SKM-1 treated with dmso at 0.1 percent for 144 hours (cell line): ENCODE results near the gene FBLN1.
"Not testable (repeated sequence)": the region's sequence is repeated elsewhere in the genome, so short reads cannot be mapped to it uniquely, and the experiment has no call there.

Source experiments
- DNase-seq: peaks from one replicate; lab custom pipeline; 2025; ENCODE audit not compliant: unreplicated experiment; lab: John Stamatoyannopoulos, UW

The FBLN1 gene, protein sequence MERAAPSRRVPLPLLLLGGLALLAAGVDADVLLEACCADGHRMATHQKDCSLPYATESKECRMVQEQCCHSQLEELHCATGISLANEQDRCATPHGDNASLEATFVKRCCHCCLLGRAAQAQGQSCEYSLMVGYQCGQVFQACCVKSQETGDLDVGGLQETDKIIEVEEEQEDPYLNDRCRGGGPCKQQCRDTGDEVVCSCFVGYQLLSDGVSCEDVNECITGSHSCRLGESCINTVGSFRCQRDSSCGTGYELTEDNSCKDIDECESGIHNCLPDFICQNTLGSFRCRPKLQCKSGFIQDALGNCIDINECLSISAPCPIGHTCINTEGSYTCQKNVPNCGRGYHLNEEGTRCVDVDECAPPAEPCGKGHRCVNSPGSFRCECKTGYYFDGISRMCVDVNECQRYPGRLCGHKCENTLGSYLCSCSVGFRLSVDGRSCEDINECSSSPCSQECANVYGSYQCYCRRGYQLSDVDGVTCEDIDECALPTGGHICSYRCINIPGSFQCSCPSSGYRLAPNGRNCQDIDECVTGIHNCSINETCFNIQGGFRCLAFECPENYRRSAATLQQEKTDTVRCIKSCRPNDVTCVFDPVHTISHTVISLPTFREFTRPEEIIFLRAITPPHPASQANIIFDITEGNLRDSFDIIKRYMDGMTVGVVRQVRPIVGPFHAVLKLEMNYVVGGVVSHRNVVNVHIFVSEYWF

DNA sequence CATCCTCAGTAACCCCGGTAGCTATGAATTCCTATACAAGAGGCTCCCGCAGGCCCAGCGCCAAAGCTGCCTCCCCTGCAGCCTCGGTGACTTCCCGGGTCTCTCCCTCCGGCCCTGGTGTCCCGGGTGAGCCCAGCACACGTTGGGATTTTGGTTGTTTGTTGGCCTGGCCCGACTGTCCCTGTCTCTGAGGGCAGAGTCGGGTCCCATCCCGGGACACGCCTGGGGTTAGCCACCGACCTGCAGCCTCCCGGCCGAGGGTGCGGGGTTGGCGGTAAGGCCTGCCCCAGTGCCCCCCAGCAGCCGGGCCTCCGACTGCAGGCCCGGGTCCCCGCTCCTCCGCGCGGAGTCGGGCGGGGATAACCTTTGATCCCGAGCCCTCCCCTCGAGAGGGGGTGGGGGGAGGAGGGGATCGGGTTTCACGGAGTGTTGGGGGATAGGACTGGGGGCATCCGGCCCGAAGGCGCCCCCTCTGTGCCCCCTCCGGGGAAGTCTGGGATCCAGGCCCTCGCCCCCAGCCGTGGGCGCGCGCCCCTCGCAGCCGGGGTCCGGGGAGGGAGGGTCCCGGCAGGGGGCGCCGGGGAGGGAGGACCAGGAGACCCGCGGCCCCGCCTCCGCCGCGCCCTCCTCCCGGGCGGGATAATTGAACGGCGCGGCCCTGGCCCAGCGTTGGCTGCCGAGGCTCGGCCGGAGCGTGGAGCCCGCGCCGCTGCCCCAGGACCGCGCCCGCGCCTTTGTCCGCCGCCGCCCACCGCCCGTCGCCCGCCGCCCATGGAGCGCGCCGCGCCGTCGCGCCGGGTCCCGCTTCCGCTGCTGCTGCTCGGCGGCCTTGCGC, at the start of gene FBLN1:
FBLN1 (plus strand) TSS at position 669 of the 835 bp plus-strand sequence; CDS start at position 772, 103 bp downstream.
- DNase-seq: no peak

DNA sequence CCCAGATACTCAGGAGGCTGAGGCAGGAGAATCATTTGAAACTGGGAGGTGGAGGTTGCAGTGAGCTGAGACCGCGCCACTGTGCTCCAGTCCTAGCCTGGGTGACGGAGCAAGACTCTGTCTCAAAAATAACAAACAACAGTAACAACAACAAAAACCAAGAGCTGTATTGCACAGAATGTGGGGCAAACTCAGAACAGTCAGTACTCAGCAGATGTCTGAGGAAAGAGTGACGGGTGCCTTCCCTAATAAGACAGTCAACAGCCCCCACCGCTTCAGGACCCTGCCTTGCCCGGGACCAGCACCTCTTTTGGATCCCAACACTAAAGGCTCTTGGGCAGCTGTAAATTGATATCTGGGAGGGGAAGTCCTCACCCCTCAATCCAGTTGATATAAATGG, 48.9 kb upstream of the FBLN1 start:
- DNase-seq: no peak

DNA sequence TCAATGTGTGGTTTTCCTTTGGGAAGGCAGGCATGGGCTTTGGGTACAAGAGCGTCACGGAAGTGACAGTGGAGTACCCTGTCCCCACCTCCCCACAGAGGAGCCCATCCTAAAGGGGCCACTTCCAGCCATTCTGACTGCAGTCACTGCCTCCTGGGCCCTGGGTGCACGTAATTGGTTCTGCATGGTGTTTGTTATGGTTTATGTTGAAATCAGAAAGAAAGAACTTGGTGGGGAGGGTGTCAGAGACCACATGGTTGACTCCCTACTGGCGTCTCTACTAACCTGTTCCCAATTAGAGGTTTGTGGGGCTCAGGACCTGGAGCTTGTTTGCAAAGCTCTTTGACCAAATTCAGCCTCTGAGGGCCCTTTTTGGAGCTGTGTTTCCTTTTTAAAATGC, 48.4 kb upstream of the FBLN1 start:
- DNase-seq: no peak

DNA sequence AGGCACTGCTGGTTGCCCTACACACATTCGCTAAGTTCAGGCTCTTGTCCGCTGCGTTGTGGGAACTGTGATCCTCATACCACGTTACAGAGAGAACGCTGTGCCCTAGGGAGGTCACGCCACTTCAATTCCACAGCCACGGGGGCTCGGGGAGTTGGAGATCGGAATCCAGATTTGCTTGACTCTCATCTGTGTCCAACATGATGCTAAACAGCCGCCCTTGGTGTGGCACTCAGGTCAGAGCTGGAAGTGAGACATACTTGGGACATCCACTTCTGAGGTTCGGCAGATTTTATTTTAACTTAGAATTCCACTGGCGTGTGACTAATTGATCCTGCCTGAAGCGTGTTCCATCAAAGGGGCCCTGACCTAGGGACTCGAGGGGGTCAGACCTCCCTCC, 47.5 kb upstream of the FBLN1 start:
- no peak for DNase-seq

DNA sequence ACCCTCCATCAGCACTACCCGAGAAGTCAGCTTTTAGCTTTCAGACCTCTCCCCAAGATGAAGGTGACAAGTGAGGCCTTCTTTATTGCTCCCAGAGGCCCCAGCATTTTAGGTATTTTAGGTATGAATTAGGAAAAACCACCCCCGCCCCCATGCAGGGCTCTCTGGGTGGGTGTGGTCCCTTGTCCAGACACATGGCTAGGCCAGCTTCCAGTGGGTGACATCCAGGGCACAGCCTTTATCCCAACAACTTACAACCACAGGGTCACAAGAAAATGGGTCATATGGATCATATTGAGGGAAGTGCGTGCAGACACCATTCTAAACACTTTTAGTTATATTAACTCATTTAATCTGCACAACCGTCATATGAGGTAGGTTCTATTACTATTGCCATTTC, 47.1 kb upstream of the FBLN1 start:
- no peak for DNase-seq

DNA sequence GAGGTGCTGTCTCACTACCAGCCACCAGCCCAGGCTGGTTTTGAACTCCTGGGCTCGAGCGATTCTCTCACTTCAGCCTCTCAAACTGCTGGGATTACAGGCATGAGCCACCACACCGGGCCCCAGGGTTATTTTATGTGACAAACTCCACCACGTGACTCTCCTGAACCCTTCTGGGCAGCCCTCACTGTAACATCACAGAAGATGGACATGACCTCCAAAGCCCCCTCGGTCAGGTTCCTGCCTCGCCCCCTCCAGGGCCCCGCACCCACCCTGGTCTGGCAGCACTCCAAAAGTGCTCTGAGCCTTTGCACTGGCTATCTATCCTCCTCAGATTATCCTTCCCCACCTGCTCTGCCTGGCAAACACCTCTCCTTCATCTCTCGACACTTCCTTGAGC, 45.9 kb upstream of the FBLN1 start:
- no peak for DNase-seq

DNA sequence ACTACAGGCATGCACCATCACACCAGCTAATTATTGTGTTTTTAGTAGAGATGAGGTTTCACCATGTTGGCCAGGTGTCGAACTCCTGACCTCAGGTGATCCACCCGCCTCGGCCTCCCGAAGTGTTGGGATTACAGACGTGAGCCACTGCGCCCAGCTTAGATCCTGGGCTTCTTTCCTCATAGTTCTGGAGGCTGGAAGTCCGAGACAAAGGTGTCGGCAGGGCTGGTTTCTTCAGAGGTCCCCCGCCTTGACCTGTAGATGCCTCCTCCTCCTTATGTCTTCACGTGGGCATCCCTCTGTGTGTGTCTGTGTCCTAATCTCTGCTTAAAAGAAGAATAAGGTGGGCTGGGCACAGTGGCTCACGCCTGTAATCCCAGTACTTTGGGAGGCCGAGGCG, 44.2 kb upstream of the FBLN1 start:
- no peak for DNase-seq

DNA sequence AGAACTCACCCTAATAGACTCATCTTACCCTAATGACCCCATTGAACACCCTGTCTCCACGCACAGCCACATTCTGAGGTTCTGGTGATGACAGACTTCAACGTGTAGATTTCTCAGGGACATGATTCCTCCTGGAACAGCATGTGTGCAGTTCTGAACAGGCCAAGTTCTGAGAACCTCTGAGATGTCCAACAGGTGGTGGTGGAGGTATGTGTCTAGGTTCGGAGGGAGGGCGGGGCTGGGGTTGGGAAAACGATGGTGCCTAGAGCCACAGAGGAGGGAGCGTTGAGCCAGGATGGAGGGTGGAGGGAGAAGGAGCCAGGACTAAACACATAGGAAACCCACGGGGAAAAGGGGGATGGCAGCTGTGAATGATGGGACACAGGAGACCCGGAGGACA, 43.4 kb upstream of the FBLN1 start:
- no peak for DNase-seq

DNA sequence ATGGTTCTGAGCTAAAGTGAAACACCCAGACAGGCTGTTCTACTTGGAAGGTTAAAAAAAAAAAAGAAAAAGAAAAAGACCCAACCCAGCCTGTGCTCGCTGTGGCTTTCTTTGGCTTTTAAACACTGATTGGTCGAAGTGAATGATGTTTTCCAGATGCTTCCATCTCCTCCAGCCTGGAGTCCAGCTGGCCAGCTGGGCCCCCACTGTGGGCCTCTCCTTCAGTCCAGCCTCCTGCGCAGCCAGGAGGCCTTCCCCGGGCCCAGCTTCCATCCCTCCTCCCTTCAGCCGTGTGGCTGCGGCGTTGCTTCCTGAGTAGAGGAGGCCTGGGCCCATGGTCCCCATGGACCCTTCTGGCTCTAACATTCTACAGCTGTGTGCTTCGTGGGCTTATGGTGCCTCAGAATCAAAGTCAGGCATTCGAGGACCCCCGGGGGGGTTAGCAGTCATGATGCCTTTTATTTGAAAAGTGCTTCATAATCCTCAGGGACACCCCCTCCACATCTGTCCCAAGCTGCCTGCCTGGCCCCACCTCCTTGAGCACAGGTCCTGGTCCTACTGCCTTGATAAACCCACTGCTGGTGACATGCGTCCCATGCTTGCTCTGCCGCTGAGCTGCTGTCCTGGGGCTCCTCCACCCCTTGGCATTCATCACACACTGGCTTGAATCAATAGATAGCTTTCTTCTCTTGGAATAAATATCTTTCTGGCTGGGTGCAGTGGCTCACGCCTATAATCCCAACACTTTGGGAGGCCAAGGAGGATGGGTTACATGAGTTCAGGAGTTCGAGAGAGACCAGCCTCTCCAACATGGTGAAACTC, 42.2 kb upstream of the FBLN1 start:
- DNase-seq: no peak

DNA sequence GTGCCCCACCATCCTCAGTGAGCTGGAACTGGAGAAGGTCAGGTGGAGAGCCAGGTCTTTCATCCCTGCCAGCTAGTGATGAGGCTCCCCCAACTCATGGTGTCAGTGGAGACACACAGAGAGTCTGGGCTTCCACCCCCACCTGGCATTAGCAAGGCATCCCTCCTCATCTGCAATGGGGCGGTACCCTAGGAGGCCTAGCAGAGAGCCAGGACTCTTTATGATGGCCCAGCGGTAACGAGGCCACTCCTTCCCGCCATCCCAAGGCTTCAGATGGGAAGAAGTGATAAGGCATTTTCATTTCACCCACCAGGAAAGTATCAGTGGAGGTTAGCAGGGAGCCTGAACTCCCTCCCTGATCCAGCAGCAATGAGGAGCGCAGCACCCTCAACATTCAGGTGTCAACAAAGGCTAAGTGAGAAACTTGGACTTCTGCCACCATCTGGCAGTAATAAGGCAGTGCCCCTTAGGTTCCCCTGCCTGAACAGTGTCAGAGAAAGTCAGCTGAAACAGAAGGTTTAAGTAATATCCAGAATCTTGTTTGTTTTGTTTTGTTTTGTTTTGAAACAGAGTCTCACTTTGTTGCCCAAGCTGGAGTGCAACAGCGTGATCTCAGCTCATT, 40.5 kb upstream of the FBLN1 start:
- peak; percentile 14 for DNase-seq

DNA sequence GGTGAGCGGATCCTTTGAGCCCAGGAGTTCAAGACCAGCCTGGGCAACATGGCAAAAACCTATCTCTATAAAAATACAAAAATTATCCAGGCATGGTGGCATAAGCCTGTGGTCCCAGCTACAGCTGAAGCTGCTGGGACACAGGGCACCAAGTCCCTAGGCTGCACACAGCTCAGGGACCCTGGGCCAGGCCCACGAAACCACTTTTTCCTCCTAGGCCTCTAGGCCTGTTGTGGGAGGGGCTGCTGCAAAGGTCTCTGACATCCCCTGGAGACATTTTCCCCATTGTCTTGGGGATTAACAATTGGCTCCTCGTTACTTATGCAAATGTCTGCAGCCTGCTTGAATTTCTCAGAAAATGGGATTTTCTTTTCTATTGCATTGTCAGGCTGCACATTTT, 39.0 kb upstream of the FBLN1 start:
- not testable (repeated sequence) for DNase-seq

DNA sequence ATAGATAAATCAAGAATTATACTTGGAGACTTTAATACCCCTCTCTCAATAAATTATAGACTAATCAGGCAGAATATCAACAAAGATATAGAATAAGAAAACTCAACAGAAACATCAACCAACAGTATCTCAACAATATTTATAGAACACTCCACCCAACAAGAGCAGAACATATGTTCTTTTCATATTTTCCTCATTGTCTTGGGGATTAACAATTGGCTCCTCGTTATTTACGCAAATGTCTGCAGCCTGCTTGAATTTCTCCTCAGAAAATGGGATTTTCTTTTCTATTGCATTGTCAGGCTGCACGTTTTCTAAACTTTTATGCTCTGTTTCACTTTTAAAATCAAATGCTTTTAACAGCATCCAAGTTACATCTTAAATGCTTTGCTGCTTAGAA, 37.0 kb upstream of the FBLN1 start:
- DNase-seq: no peak

DNA sequence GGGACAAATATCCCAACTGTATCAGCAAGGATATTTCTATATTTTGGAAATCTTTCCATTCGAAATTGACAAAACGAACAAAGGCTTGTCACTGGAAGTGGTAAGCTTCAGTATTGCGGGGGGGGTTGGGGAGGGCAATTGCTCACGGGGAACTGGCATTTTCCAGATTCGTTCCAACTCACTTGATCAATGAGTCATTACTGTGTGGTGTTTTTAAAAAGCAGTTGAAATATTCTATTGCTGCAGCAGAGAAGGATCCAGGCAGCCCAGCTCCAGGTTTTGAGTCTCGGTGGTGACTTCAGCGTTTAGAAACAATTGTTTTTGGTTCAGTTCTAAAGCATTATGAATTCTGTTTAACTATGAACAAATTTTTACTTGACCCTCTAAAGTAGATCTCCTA, 33.8 kb upstream of the FBLN1 start:
- no peak for DNase-seq

DNA sequence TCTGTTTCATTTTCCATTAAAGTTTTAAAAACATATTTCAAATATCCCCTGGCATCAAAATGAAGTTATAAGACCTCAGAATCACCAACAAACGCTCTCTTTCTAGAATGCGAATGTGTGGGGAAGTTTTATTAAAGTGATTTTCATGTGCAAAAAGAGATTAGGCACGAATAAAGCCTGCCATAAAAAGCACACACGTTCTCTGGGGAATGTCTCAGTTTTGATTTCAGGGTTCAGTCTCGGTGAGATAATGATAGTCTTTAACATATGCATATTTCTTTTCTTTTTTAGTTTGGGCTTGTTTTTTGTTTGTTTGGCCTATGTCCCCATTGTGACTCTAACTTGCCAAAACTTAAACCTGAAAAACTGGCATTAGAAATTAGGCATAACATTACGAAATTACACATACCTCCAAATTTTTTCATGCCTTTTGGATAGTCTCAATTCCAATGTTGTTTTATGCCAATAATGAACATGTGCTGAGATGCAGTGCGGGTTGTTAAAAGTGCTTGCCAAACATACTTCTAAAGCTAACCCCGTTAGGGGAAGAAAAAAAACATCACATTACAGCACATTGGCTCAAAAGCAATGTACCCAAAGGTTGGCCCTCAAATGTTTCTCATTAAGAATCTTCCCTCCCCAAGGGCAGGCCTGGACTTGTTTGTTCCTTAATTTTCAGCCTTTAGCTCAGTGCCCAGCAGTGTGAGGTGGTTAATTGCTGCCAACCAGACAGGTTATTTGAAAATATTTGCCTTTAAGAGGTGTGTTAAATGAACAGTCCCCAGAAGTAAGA, 33.2 kb upstream of the FBLN1 start:
- DNase-seq: peak; percentile 51

DNA sequence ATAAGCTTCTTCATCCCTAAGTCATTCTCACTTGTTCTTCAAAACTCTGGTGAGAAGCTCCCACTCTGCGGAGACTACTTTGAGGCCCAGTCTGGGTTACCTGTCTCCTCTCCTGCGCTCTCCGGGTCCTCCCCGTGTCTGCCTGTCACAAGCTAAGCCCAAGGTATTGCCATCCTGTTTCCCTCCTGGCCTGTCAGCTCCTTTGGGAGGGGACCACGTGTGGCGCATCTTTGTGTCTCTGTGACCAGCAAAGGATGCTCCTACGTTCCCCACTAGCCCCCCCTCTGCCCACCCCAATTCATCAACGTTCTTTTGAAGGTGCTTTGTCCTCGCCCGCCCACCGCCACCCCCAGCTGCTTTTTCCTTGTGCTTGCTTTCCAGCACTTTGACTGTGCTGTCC, 31.8 kb upstream of the FBLN1 start:
- DNase-seq: no peak

DNA sequence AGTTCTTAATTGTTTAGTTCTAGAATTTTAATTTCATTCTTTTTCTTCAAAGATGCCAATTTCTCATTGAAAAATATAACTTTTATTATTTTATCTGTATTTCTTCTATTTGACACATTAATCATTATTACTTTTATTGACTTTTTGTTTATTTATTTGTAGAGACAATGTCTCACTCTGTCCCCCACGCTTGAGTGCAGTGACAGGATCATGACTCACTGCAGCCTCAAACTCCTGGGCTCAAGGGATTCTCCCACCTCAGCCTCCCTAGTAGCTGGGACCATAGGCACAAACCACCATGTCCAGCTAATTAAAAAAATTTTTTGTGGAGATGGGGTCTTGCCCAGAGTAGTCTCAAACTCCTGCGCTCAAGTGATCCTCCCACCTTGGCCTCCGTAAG, 30.3 kb upstream of the FBLN1 start:
- DNase-seq: no peak

DNA sequence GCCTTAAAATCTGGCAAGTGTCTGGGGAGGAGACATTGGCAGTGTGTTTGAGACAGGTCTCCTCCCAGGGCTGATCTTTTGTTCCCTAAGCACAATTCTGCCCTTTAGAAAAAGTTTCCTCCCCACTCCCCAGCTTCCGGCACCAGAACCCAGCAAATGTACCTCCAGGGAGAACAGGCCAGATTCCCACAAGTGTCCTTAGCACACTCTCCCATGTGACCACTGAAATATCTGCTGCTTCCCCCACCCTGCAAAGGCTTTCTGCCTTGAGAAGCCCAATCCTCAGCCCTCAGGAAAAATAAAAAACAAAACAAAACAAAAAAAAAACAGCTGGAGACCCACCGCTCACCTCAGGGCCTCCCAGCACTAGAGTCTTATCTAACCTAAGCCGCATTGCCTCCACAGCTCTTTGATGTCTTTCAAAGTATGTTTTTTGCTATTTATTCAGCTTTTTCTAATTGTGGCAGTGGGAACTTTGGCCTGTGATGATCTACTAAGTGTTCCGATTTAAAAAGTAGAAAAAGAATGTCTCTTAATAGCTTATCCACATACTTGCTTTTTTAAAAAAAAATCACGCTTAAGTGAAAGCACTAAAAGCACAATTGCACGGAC, 29.0 kb upstream of the FBLN1 start:
- no peak for DNase-seq

DNA sequence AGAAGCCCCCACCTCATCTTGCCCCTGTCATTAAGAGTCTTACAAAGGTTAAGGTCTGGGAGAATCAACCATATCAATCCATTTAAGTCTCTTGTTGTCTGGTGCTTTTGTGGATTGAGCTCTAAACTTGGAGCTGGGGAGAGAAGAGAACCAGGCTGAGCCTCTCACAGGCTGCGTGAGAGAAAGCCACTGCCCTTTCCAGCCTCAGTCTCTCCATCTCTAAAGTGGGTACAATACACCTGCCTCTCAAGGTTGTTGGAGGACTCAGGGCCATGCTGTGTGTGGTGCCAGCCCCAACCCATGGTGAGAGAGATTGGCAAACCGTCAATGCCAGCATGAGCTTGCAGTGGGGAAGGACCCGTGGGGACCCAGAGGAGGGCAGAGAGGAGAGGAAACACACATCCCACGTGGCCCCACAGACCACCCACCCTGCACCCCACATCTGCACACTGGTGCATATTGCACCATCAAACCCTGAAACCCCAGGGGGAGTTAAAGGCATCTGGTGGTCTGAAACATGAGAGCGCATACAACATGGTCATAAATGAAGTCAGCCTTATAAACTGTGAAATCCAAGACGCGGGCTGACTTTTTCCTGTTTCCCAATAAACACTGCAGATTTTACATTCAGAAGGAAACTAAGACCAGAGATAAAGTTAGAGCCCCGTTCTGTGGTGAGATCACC, 27.5 kb upstream of the FBLN1 start:
- no peak for DNase-seq
